VCaP (cell line): ENCODE results near the gene EVC2.
"Not testable (repeated sequence)": the region's sequence is repeated elsewhere in the genome, so short reads cannot be mapped to it uniquely, and the experiment has no call there.

ENCODE experiments used
- H3K27ac ChIP-seq: fragments of 450-650 bp; 2 replicates; pipeline ENCODE4 v1.5.1; 2017
- CTCF ChIP-seq: fragments of 450-650 bp; conservative IDR thresholded peaks from 2 replicates; pipeline ENCODE4 v1.5.1; 2017; ENCODE audit warnings: mild to moderate bottlenecking, moderate library complexity

The EVC2 gene

GRCh38 chr4:5738061-5738460, 29.7 kb upstream of the EVC2 start:
- no peak overlapping the region for H3K27ac ChIP-seq
- TF ChIP-seq CTCF: no peak

GRCh38 chr4:5735463-5735862, 27.1 kb upstream of the EVC2 start:
- TF ChIP-seq CTCF: no peak

GRCh38 chr4:5734853-5735252, 26.5 kb upstream of the EVC2 start:
- no peak overlapping the region for H3K27ac ChIP-seq
- TF ChIP-seq CTCF: no peak

More at GRCh38 chr4:5735463-5735862, 27.1 kb upstream of the EVC2 start:
- no peak overlapping the region for H3K27ac ChIP-seq

- H3K27ac ChIP-seq: no peak overlapping the region
Measured at GRCh38 chr4:5732158-5732557, 23.8 kb upstream of the EVC2 start.

DNA sequence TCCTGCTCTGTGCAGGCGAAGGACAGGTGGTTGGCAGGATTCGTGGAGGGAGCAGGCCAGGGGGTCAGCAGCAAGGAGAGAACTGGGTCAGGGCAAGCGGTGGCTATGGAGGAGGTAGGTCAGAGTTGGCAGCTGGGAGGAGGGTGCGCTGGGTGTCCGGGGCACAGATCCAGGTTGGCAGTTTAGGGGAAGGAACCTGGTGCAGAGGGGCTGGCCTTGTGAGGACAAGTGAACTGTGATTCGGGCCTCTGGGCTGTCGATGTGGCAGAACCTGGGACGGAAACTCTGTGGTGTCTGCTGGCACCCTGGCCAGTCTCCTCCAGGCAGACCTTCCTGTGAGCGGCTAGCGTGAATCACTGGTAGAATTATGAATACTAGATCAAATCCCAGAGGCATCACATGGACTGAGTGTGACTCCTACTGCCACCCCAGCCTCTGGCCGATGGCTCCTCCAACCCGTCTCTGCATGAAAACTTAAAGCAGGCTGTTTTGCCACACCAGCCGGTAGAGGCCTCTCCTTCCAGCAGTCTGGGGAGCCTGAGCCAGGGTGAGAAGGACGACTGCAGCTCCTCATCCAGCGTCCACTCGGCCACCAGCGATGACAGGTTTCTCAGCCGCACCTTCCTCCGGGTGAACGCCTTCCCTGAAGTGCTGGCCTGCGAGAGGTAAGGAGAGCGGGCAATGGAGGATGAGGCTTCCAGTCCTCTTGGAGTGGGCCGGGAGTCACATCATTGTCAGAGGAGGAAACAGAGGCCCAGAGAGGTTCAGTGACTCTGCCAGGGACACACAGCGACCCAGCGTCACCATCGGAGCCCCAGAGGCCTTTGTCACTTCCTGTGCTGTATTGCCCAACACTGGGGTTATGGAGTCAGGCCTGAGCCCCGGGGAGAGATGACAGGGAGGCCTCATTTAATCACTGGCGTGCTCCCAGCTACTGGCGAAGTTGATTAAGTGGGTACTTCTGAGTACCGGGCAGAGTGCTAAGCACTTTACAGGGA, 22.9 kb upstream of the EVC2 start:
- no peak for TF ChIP-seq CTCF
- H3K27ac ChIP-seq: no peak overlapping the region

More at GRCh38 chr4:5732158-5732557, 23.8 kb upstream of the EVC2 start:
- TF ChIP-seq CTCF: no peak

DNA sequence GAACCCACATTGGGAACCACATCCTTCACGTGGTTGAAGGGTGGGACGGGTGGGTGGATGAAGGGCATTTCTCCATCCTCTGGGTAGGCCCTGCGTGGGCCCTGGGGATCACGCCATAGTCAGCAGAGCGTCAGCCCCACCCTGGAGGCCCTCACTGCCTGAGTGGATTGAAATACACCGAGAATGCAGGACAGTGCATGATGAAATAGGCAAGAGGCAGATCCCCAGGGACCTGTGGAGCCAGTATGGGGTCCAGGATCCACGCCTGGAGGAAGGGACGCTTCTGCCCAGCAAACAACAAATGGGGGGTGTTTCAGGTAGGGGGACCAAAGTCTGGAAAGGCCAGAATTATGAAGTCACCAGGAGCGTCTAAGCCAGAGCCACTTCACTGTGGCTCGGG, 22.1 kb upstream of the EVC2 start:
- no peak overlapping the region for H3K27ac ChIP-seq
- TF ChIP-seq CTCF: no peak

- H3K27ac ChIP-seq: not testable (repeated sequence)
Measured at GRCh38 chr4:5728412-5728811, 20.1 kb upstream of the EVC2 start.

- H3K27ac ChIP-seq: no peak overlapping the region
- TF ChIP-seq CTCF: no peak
Measured at GRCh38 chr4:5724377-5724776, 16.0 kb upstream of the EVC2 start.
